Natural killer cell (primary cell): Measurements from ENCODE around the gene RTCA. TPM values are rescaled to one million over a fixed set of nuclear protein-coding genes. Genes with fewer than 3 reads are reported as not detected.
"Not testable (repeated sequence)": the region's sequence is repeated elsewhere in the genome, so short reads cannot be mapped to it uniquely, and the experiment has no call there.

Experiments used
- ATAC-seq, 3 donors: fragments of 150-1000 bp in 2 of 3; fragments of 200-7000 bp in 1 of 3; cut with Tn5 transposase; 1 replicate in 1 of 3; 2 replicates in 2 of 3; pipeline ENCODE4 v1.10.0; 2021; ENCODE audit warnings: mild to moderate bottlenecking in 2 of 3, moderate library complexity in 2 of 3
- DNase-seq, 2 donors: peaks; one replicate each; pipeline versions ENCODE4 v3.0.0 to v3.0.0-alpha.2; 2013 to 2021; ENCODE audit warnings: mixed read lengths in 1 of 2
- H3K27ac ChIP-seq: one replicate; pipeline ENCODE4 v1.5.1; 2013; ENCODE audit warnings: mild to moderate bottlenecking, low read length
- H3K27me3 ChIP-seq: one replicate; pipeline ENCODE4 v1.6.1; 2013; ENCODE audit warnings: low read length; ENCODE audit not compliant: control insufficient read depth, insufficient read depth
- H3K36me3 ChIP-seq: one replicate; pipeline ENCODE4 v1.6.1; 2013; ENCODE audit warnings: low read length; ENCODE audit not compliant: control insufficient read depth, insufficient read depth
- H3K4me1 ChIP-seq: one replicate; pipeline ENCODE4 v1.6.1; 2013; ENCODE audit warnings: low read length; ENCODE audit not compliant: control insufficient read depth, insufficient read depth
- H3K4me3 ChIP-seq: one replicate; pipeline ENCODE4 v1.5.1; 2013; ENCODE audit warnings: low read length
- H3K9me3 ChIP-seq: one replicate; pipeline ENCODE4 v1.6.1; 2013; ENCODE audit warnings: low read length; ENCODE audit not compliant: control insufficient read depth, insufficient read depth
- H3K27ac Mint-ChIP-seq, 2 donors: one replicate each; pipeline ENCODE4 v1.8.0; 2022; ENCODE audit warnings: mild to moderate bottlenecking in 2 of 2, mixed read lengths in 2 of 2, moderate library complexity in 1 of 2
- H3K27me3 Mint-ChIP-seq, 2 donors: one replicate each; pipeline ENCODE4 v1.8.0; 2022; ENCODE audit warnings: low read depth in 2 of 2, mixed read lengths in 2 of 2
- H3K36me3 Mint-ChIP-seq: one replicate; pipeline ENCODE4 v1.8.0; 2022; ENCODE audit warnings: mixed read lengths
- H3K4me1 Mint-ChIP-seq, 2 donors: one replicate each; pipeline ENCODE4 v1.8.0; 2022; ENCODE audit warnings: mixed read lengths in 2 of 2
- H3K4me3 Mint-ChIP-seq: one replicate; pipeline ENCODE4 v1.8.0; 2022; ENCODE audit warnings: mild to moderate bottlenecking, moderate library complexity, mixed read lengths
- H3K9me3 Mint-ChIP-seq, 2 donors: one replicate each; pipeline ENCODE4 v1.8.0; 2022; ENCODE audit warnings: mixed read lengths in 2 of 2
- CTCF ChIP-seq: fragments of 200-600 bp; IDR thresholded peaks from one replicate; pipeline ENCODE4 v1.8.0; 2022; ENCODE audit warnings: antibody characterized with exemption
- WGBS: methylation state at CpG from one replicate; pipeline ENCODE4 v1.1.7; 2013; ENCODE audit warnings: missing lambda C conversion rate; ENCODE audit not compliant: insufficient coverage; 5-methylcytosine and 5-hydroxymethylcytosine counted together
- intact Hi-C: fragments of 100-400 bp; cut with micrococcal nuclease; formaldehyde crosslinking; loops from one replicate; pipeline ENCODE4 v1.14.2; 2022
- total RNA-seq, 4 donors: library from RNA; stranded (reverse); fragments of 120-200 nt in 1 of 4; gene quantifications; one replicate each; pipeline versions ENCODE4 v1.2.3 to v1.2.4, GENCODE V29; 2013 to 2022

RTCA gene
- total RNA-seq, 3 donors from 2014 or later (not counting 1 experiment from before 2014, with no cell fraction given) = 49.3 to 60.8 (median 52.3) TPM

- Mint-ChIP-seq H3K36me3 (peaks cover 8% of the 10 kb centered on the region), H3K27me3 (no peaks in the 10 kb centered on the region), H3K4me1 (peaks cover 21 to 22% of the 10 kb centered on the region in 2 donors), H3K9me3 (no peaks in the 10 kb centered on the region), H3K4me3 (no peak overlapping the region), H3K27ac (no peak overlapping the region)
- intact Hi-C loops = no loop called here
- Histone ChIP-seq H3K27ac (no peak overlapping the region), H3K4me3 (no peak overlapping the region), H3K27me3 (no peaks in the 10 kb centered on the region), H3K36me3 (no peaks in the 10 kb centered on the region), H3K4me1 (peaks cover 6% of the 10 kb centered on the region), H3K9me3 (no peaks in the 10 kb centered on the region)
- DNase-seq (no peak), ATAC-seq (no peak)
- TF ChIP-seq CTCF = no peak
These were observed 4.3 kb upstream of the RTCA start for GRCh38 chr1:100261686-100262085.

GRCh38 chr1:100264081-100264480, 1.9 kb upstream of the RTCA start:
- 98% methylated on average over 4 of the region's 5 CpGs for whole genome bisulfite sequencing

GRCh38 chr1:100265562-100265930, 470 bp upstream of the RTCA start:
- ATAC-seq (peak; percentile 30 to 44 (median 35)), DNase-seq (no peak)
- peak overlapping the region; percentile 86 for H3K4me3 ChIP-seq
- Mint-ChIP-seq H3K27me3 (no peaks in the 10 kb centered on the region), H3K36me3 (peaks cover 8% of the 10 kb centered on the region), H3K9me3 (no peaks in the 10 kb centered on the region), H3K27ac (peak overlapping the region; percentile 97 to 99), H3K4me1 (peaks cover 42 to 44% of the 10 kb centered on the region in 2 donors), H3K4me3 (peak overlapping the region; percentile 100)
- no peaks in the 10 kb centered on the region for H3K9me3 ChIP-seq
- intact Hi-C loops = loop anchor here (5.0 kb wide), 2 partner anchors 132 to 228 kb away; a partner anchor contains a TSS
- peaks cover 31% of the 10 kb centered on the region for H3K4me1 ChIP-seq
- peak overlapping the region; percentile 77 for H3K27ac ChIP-seq
- TF ChIP-seq CTCF = no peak
- 3% methylated on average over 12 of the region's 12 CpGs for WGBS
- H3K27me3 ChIP-seq = no peaks in the 10 kb centered on the region
- peaks cover 23% of the 10 kb centered on the region for H3K36me3 ChIP-seq

More at GRCh38 chr1:100264081-100264480, 1.9 kb upstream of the RTCA start:
- H3K9me3 ChIP-seq, H3K9me3 Mint-ChIP-seq, H3K4me3 Mint-ChIP-seq, H3K4me3 ChIP-seq, H3K36me3 Mint-ChIP-seq, H3K27me3 ChIP-seq, H3K27me3 Mint-ChIP-seq, DNase-seq, intact Hi-C loops, ATAC-seq, H3K27ac ChIP-seq: not testable (repeated sequence)
- Histone ChIP-seq H3K36me3 (peaks cover 14% of the 10 kb centered on the region), H3K4me1 (peaks cover 27% of the 10 kb centered on the region)
- Mint-ChIP-seq H3K4me1 (peaks cover 35 to 39% of the 10 kb centered on the region in 2 donors), H3K27ac (peak overlapping the region in 1 of 2 donors; percentile 99)

- Histone ChIP-seq H3K27me3 (no peaks in the 10 kb centered on the region), H3K4me1 (peaks cover 34% of the 10 kb centered on the region), H3K9me3 (no peaks in the 10 kb centered on the region), H3K27ac (peak overlapping the region; percentile 77), H3K4me3 (peak overlapping the region; percentile 86), H3K36me3 (peaks cover 35% of the 10 kb centered on the region)
- intact Hi-C loops = loop anchor here (1.0 to 5.0 kb wide), 5 partner anchors 17 to 229 kb away; partner anchors contain the start of genes CDC14A, DBT, SASS6 and TRMT13
- TF ChIP-seq CTCF = no peak
- H3K4me3 Mint-ChIP-seq = peak overlapping the region; percentile 100
- H3K9me3 Mint-ChIP-seq = no peaks in the 10 kb centered on the region
- 1% methylated on average over 8 of the region's 8 CpGs for WGBS
- ATAC-seq (peak in 1 of 3 donors; percentile 5), DNase-seq (no peak)
- H3K27me3 Mint-ChIP-seq = no peaks in the 10 kb centered on the region
- peak overlapping the region; percentile 97 to 99 for H3K27ac Mint-ChIP-seq
- H3K36me3 Mint-ChIP-seq = peaks cover 8% of the 10 kb centered on the region
- peaks cover 50% of the 10 kb centered on the region in 2 donors for H3K4me1 Mint-ChIP-seq
These were observed 725 bp downstream of the RTCA start for GRCh38 chr1:100266741-100267140.
